NCI-H2227 (cell line): ENCODE measurements around the gene DNAH10.

Source experiments
- DNase-seq: peaks from one replicate; lab custom pipeline; 2025; ENCODE audit not compliant: unreplicated experiment; lab: John Stamatoyannopoulos, UW

DNAH10 gene

GRCh38 chr12:123879691-123880090 lies 117.6 kb downstream of the DNAH10 start:
- no peak for DNase-seq

GRCh38 chr12:123882161-123882705 lies 120.1 kb downstream of the DNAH10 start:
- no peak for DNase-seq

GRCh38 chr12:123886258-123886657 lies 124.2 kb downstream of the DNAH10 start:
- no peak for DNase-seq

GRCh38 chr12:123886931-123887582 lies 125.0 kb downstream of the DNAH10 start:
- no peak for DNase-seq

- no peak for DNase-seq
These were observed 126.9 kb downstream of the DNAH10 start for GRCh38 chr12:123888989-123889388.

GRCh38 chr12:123889848-123890535 lies 127.9 kb downstream of the DNAH10 start:
- no peak for DNase-seq

- no peak for DNase-seq
These were observed 128.4 kb downstream of the DNAH10 start for GRCh38 chr12:123890536-123890902.

GRCh38 chr12:123891011-123891410 lies 128.9 kb downstream of the DNAH10 start:
- DNase-seq = no peak

GRCh38 chr12:123891516-123892179 lies 129.5 kb downstream of the DNAH10 start:
- no peak for DNase-seq

- DNase-seq = no peak
These were observed 130.1 kb downstream of the DNAH10 start for GRCh38 chr12:123892180-123892559.

- no peak for DNase-seq
These were observed 130.8 kb downstream of the DNAH10 start for GRCh38 chr12:123892853-123893252.

GRCh38 chr12:123893276-123893675 lies 131.2 kb downstream of the DNAH10 start:
- no peak for DNase-seq

GRCh38 chr12:123894823-123895345 lies 132.8 kb downstream of the DNAH10 start:
- no peak for DNase-seq

- DNase-seq = no peak
These were observed 133.3 kb downstream of the DNAH10 start for GRCh38 chr12:123895451-123895850.

GRCh38 chr12:123896767-123897166 lies 134.7 kb downstream of the DNAH10 start:
- DNase-seq = no peak

- no peak for DNase-seq
These were observed 135.1 kb downstream of the DNAH10 start for GRCh38 chr12:123897221-123897620.

GRCh38 chr12:123898673-123899072 lies 136.6 kb downstream of the DNAH10 start:
- DNase-seq = no peak

GRCh38 chr12:123899368-123899767 lies 137.3 kb downstream of the DNAH10 start:
- no peak for DNase-seq

- no peak for DNase-seq
These were observed 138.8 kb downstream of the DNAH10 start for GRCh38 chr12:123900871-123901376.

GRCh38 chr12:123902821-123903220 lies 140.7 kb downstream of the DNAH10 start:
- DNase-seq = no peak

- no peak for DNase-seq
These were observed 141.4 kb downstream of the DNAH10 start for GRCh38 chr12:123903301-123904065.
